ENCODE data around the gene PKNOX2. TPM values are rescaled to one million over a fixed set of nuclear protein-coding genes. Genes with fewer than 3 reads are reported as not detected.

PKNOX2 gene
- total RNA-seq, 1 donor from 2014 or later = 17.8 TPM

DNA sequence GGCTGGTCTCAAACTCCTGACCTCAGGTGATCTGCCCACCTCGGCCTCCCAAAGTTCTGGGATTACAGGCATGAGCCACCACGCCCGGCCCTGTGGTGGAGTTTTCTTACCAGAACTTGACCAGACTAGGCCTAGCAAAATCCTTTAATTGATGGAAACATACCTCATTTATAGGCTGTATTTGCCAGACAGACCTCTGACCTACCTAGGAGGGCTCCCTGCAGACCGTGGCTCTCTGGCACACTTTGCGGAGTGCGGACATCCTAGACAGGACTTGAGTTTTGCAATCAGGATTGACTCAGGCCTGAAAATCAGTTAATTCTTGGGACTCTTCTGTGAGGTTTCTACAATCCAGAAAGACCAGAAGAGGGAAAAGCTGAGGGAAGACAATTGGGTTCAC, 278.4 kb downstream of the PKNOX2 start:
- Histone ChIP-seq H3K36me3 (no peaks in the 10 kb centered on the region), H3K27me3 (no peaks in the 10 kb centered on the region), H3K27ac (no peak overlapping the region), H3K4me3 (no peak overlapping the region), H3K4me1 (no peaks in the 10 kb centered on the region), H3K9me3 (no peaks in the 10 kb centered on the region)
- ATAC-seq (no peak), DNase-seq (no peak)
- TF ChIP-seq, protein P1, sequence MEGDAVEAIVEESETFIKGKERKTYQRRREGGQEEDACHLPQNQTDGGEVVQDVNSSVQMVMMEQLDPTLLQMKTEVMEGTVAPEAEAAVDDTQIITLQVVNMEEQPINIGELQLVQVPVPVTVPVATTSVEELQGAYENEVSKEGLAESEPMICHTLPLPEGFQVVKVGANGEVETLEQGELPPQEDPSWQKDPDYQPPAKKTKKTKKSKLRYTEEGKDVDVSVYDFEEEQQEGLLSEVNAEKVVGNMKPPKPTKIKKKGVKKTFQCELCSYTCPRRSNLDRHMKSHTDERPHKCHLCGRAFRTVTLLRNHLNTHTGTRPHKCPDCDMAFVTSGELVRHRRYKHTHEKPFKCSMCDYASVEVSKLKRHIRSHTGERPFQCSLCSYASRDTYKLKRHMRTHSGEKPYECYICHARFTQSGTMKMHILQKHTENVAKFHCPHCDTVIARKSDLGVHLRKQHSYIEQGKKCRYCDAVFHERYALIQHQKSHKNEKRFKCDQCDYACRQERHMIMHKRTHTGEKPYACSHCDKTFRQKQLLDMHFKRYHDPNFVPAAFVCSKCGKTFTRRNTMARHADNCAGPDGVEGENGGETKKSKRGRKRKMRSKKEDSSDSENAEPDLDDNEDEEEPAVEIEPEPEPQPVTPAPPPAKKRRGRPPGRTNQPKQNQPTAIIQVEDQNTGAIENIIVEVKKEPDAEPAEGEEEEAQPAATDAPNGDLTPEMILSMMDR (IDR thresholded peaks at IDR 0.05) = no peak
- intact Hi-C loops (cut with DNase I) = no loop called here

DNA sequence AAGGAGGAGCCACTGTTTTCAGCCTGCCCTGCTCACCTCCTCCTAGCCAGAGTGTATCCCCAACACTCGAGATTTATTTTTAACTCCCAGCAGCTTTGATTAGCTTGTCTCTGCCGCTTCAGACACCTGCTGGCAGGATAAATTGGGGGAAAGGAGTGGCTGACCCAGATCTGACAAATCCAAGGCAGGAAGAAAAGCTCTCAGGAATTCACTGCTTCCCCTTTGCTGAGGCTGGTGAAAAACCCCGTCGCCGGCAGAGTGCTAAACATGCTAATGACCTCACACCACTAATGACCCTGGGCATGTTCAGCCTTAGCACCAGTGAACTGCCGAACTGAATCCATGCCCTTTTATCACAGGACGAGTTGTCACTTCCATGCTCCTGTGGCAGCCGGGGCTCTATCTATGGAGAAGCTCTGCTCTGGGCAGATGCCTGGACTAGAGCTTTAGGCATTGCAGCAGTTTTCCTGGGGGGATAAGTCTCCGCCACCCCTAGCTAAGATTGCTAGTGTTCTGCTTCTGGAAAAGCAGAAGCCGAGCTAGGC, 279.3 kb downstream of the PKNOX2 start:
- H3K9me3 ChIP-seq = no peaks in the 10 kb centered on the region
- H3K27me3 ChIP-seq = no peaks in the 10 kb centered on the region
- H3K4me1 ChIP-seq = no peaks in the 10 kb centered on the region
- no peak overlapping the region for H3K4me3 ChIP-seq
- no peaks in the 10 kb centered on the region for H3K36me3 ChIP-seq
- ATAC-seq (no peak), DNase-seq (no peak)
- TF ChIP-seq, protein P1 (IDR thresholded peaks at IDR 0.05) = no peak
- intact Hi-C loops (cut with DNase I) = no loop called here
- H3K27ac ChIP-seq = no peak overlapping the region

DNA sequence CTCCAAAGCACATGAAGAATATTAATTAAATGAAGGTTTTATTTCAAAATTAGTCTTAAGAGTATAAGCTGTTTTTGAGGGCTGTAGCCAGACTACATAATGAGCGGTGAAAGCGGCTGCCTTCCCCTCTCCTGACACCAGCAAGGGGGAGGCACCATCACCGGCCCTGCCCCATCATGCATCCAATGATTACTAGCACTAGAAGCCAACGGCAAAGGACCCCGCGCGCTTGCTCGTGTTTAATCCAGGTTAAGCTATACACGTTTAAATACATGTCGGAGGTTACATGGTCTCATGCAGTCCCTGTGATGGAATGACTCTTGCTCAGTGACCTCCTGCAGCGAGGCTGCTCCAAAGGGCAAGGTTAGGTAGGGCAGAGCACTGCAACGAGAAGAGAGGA, 281.2 kb downstream of the PKNOX2 start:
- H3K27me3 ChIP-seq = no peaks in the 10 kb centered on the region
- H3K36me3 ChIP-seq = no peaks in the 10 kb centered on the region
- ATAC-seq = no peak
- intact Hi-C loops (cut with DNase I) = no loop called here
- no peaks in the 10 kb centered on the region for H3K9me3 ChIP-seq
- TF ChIP-seq, protein P1 (IDR thresholded peaks at IDR 0.05) = no peak
- no peak for DNase-seq
- H3K4me3 ChIP-seq = no peak overlapping the region
- H3K4me1 ChIP-seq = no peaks in the 10 kb centered on the region
- H3K27ac ChIP-seq = no peak overlapping the region

DNA sequence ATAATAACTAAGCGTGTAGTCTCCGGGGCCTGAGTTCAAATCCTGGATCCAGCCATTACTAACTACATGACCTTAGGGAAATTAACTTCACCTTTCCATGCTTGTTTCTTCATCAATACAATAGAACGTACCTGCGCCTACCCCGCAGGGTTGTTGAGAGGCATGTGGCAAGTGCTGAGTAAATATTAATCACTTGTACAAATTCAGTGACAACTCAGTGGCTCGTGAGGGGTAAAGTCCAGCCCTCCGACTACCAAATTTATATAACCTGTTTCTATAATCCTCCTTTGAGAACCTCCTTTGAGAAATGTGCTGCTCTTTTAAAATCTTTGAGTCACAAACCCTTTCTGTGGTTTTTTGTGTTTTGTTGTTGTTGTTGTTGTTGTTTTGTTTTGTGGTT, 281.7 kb downstream of the PKNOX2 start:
- Histone ChIP-seq H3K4me3 (no peak overlapping the region), H3K4me1 (peaks cover 1% of the 10 kb centered on the region), H3K27ac (no peak overlapping the region), H3K36me3 (no peaks in the 10 kb centered on the region), H3K9me3 (no peaks in the 10 kb centered on the region), H3K27me3 (no peaks in the 10 kb centered on the region)
- no peak for ATAC-seq
- TF ChIP-seq, protein P1 (IDR thresholded peaks at IDR 0.05) = no peak
- intact Hi-C loops (cut with DNase I) = no loop called here
- no peak for DNase-seq

DNA sequence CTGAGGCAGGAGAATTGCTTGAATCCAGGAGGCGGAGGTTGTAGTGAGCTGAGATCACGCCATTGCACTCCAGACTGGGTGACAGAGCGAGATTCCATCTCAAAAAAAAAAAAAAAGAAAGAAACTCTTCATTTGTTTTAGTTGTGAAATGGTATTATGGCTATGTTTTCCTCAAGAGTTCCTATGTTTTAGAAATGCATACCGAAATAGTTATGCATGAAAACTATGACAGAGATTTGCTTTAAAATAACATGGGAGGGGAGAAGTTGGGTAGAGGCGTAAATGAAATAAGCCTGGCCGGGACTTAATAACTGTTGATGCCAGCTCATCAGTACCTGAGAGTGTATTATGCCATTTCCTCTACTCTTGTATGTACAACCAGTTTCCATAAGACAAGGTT, 283.2 kb downstream of the PKNOX2 start:
- Histone ChIP-seq H3K36me3 (no peaks in the 10 kb centered on the region), H3K27me3 (no peaks in the 10 kb centered on the region), H3K27ac (no peak overlapping the region), H3K4me3 (no peak overlapping the region), H3K4me1 (peaks cover 16% of the 10 kb centered on the region), H3K9me3 (no peaks in the 10 kb centered on the region)
- TF ChIP-seq, protein P1 (IDR thresholded peaks at IDR 0.05) = no peak
- DNase-seq (no peak), ATAC-seq (no peak)
- intact Hi-C loops (cut with DNase I) = no loop called here

DNA sequence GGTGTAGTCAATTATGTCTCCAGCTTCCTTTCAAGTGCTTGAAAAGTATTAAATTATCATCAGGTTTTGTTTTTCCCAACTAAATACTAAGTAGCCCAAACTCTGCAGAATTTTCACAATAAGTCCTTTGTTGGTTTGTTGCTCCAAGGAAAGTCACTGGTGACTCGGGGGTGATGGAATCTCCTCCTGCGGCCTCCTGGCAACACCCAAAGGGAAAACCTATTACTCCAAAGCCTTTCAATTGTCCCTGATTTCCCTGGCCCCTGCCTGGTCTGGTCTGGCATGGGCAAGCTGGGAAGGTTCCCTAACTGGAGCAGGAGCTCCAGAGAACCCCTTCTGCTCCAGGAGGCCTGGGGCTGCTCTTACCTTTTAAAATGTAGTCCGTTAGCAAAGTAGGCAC, 283.6 kb downstream of the PKNOX2 start:
- TF ChIP-seq, protein P1 (IDR thresholded peaks at IDR 0.05) = no peak
- Histone ChIP-seq H3K4me3 (no peak overlapping the region), H3K27me3 (no peaks in the 10 kb centered on the region), H3K36me3 (no peaks in the 10 kb centered on the region), H3K4me1 (peaks cover 16% of the 10 kb centered on the region), H3K9me3 (no peaks in the 10 kb centered on the region), H3K27ac (no peak overlapping the region)
- no peak for DNase-seq
- no peak for ATAC-seq
- intact Hi-C loops (cut with DNase I) = no loop called here

Measured in upper lobe of right lung (tissue), 1 donor.